Measurements from ENCODE around the gene EPB41L1.

DNA sequence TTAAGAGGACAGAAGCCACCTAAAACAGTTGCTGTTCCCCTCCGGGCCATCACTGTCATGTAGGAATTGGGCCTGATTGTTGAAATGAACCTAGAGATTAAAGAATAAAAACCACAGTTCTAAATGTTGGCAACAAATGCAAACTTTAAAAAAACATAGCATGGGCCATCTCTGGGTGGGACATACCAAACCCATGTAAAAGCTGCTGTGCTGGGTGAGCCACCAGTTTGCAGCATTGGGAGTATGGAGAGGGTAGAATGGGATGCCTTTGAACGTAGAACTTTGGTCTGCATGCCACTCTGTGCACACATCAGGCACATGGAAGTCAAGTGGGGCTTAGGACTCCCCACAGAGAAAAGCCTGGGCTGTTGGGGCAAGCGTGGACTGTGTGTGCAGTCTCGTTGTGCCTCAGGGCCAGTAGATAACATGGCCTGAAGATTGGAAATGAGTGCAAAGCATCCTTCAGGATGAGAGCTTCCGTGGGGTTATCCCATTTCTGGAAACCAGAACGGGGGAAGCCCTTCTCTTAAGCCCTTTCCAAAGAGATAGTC lies 28.1 kb downstream of the EPB41L1 start:
- TF ChIP-seq, protein P1, sequence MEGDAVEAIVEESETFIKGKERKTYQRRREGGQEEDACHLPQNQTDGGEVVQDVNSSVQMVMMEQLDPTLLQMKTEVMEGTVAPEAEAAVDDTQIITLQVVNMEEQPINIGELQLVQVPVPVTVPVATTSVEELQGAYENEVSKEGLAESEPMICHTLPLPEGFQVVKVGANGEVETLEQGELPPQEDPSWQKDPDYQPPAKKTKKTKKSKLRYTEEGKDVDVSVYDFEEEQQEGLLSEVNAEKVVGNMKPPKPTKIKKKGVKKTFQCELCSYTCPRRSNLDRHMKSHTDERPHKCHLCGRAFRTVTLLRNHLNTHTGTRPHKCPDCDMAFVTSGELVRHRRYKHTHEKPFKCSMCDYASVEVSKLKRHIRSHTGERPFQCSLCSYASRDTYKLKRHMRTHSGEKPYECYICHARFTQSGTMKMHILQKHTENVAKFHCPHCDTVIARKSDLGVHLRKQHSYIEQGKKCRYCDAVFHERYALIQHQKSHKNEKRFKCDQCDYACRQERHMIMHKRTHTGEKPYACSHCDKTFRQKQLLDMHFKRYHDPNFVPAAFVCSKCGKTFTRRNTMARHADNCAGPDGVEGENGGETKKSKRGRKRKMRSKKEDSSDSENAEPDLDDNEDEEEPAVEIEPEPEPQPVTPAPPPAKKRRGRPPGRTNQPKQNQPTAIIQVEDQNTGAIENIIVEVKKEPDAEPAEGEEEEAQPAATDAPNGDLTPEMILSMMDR (IDR thresholded peaks at IDR 0.05): no peak
- TF ChIP-seq POLR2A (IDR thresholded peaks at IDR 0.05): no peak

Data from body of pancreas (tissue), 4 donors.